Stimulated activated CD8-positive, alpha-beta memory T cell treated with anti-CD3 and anti-CD28 coated beads, Interleukin-12 subunit alpha, Interleukin-12 subunit beta, amount 100 ng/mL, for 24 hours (primary cell): Measurements from ENCODE around the gene TGFB1.
"Not testable (repeated sequence)": the region's sequence is repeated elsewhere in the genome, so short reads cannot be mapped to it uniquely, and the experiment has no call there.

Experiments used
- DNase-seq: peaks from one replicate; pipeline ENCODE4 v3.0.0-alpha.2; 2020; ENCODE audit errors: extremely low read depth

The TGFB1 gene

DNA sequence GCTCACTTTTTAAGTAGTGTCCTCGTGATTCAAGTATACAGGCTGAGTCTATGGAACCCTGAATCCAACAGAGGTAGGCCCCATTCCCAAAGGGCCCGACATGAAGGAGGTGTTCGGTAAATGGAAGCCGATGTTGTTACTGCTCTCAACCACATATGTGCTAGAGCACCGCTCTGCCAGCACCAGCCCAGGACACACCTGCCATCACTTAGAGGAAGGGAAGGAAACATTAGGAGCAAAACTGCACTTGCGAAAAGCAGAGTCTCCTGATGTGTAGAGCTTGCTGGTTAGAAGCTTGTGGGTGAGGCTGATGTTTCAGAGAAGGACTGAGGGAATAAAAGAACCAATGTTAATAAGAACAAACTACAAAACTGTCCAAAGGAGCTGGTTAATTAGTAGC is 53.2 kb downstream of the TGFB1 start:
- no peak for DNase-seq

GRCh38 chr19:41299755-41300089 is 54.0 kb downstream of the TGFB1 start:
- DNase-seq = no peak

- DNase-seq = no peak
Measured at GRCh38 chr19:41299046-41299754, 54.5 kb downstream of the TGFB1 start.

GRCh38 chr19:41298348-41298964 is 55.3 kb downstream of the TGFB1 start:
- DNase-seq = no peak

DNA sequence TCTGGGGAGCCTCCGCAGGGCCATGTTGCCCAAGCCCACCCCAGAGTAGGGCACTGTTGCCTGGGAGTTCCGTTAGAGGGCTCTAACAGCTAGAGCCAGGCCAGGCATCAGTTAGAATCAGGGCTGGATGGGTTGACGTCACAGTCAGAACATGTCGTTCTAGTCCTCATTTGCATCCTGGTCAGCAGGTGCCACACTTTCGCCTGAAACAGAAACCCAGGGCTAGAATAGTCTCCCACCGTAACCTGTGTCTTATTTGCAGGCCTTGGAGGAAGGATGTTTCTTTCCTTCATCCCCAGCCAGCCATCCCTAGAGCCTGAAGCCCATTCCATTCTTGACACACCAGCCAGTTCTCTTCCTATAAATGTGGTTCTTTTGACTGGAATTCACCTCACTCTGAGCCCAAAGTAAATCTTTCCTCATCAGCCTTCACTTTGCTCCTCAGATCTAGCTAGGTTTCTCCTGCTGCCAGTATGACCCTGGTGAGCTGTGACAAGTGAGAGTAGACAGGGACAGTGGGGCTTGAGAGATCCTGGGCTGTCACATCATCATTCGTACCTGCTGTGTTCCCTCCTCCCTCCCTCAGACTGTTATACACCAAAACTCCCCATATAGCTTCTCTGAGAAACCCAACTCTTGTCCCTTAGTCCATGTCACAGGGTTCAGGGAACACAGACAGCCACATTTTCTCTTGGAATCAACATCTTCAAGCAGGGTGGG is 55.9 kb downstream of the TGFB1 start:
- DNase-seq = no peak

GRCh38 chr19:41296433-41296871 is 57.3 kb downstream of the TGFB1 start:
- DNase-seq = no peak

GRCh38 chr19:41295499-41295898 is 58.2 kb downstream of the TGFB1 start:
- DNase-seq = no peak

GRCh38 chr19:41294393-41294792 is 59.3 kb downstream of the TGFB1 start:
- no peak for DNase-seq

DNA sequence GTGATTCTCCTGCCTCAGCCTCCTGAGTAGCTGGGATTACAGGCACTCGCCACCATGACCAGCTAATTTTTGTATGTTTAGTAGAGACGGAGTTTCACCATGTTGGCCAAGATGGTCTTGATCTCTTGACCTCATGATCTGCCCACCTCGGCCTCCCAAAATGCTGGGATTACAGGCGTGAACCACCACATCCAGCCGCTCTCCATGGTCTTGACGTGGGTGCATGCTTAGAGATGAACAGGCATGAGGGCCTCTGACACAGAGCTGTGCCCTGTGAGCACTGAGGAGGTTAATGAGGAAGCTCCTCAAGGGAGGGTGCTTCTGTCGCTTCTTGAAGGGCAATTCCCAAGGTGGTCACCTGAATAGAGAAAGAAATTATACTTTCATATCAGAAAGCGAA is 63.9 kb downstream of the TGFB1 start:
- not testable (repeated sequence) for DNase-seq

DNA sequence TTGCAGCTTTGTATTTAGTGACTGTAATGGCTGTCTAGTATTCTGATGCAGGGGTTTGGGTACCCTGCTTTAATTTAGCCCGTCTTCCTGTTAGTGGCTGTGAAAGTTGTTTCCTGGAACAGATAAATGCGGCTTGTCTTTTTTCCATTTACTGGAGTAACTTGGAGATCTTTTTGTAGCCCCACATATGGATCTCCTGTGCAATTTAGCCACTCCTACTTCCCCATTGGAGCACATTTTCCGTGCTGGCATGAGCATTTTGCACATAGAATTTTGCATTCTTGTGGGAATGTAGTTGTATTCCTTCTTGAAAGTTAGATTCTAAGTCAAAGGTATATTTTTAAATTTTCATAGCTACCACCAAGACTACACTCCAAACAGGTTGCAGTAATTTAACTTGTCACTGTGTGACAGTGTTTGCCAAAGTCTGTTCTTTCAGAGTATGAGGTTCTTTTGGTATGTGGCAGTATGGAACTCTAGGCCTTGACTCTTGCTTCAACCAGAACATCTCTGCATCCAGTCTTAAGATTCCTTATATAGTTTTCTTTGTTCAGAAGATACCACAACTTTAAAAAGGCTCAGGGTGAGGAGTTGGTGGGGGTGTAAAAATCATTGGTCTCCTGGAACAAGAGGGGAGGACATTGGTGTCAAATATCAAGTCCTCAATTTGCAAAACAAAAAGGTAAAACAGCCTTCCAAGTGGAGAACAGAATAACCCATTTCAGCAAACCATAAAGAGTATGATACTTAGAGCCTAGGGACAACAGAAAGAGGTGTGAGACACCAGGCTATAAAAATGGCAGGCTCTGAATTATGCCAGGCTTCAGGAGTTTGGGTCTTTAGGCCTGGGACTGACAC is 64.8 kb downstream of the TGFB1 start:
- DNase-seq = no peak
